GM12878 (cell line): ENCODE data around the gene CD9. TPM values are rescaled to one million over a fixed set of nuclear protein-coding genes. Genes with fewer than 3 reads are reported as not detected.
A peak's percentile ranks its signal among the peaks of the same experiment; 100 is the strongest.

ENCODE experiments used
- CHD2 ChIP-seq: IDR thresholded peaks from 2 replicates; pipeline ENCODE4 v1.6.1; 2011; ENCODE audit warnings: low read depth, low read length, improper control_type of control experiment, borderline replicate concordance
- EGR1 ChIP-seq, 2 experiments: IDR thresholded peaks; 1 replicate in 1 of 2; 2 replicates in 1 of 2; pipeline ENCODE4 v1.6.1; 2011 to 2012; ENCODE audit warnings: low read depth in 2 of 2, low read length in 2 of 2, borderline replicate concordance in 1 of 2, mild to moderate bottlenecking in 1 of 2, moderate library complexity in 1 of 2
- IKZF1 ChIP-seq: fragments of 450-650 bp; conservative IDR thresholded peaks from 2 replicates; pipeline ENCODE4 v1.6.1; 2017; ENCODE audit warnings: antibody characterized with exemption, mild to moderate bottlenecking
- KDM1A ChIP-seq: fragments of 200-600 bp; sonication (generic); IDR thresholded peaks from 2 replicates; pipeline ENCODE4 v1.6.1; 2016; ENCODE audit warnings: borderline replicate concordance
- LARP7 ChIP-seq: fragments of 450-650 bp; IDR thresholded peaks from 2 replicates; pipeline ENCODE4 v1.6.1; 2017; ENCODE audit warnings: mild to moderate bottlenecking
- NFIC ChIP-seq: IDR thresholded peaks from 2 replicates; pipeline ENCODE4 v1.6.1; 2012; ENCODE audit warnings: low read depth, mild to moderate bottlenecking, inconsistent platforms, low read length, moderate library complexity
- NR2C2 ChIP-seq: IDR thresholded peaks from 2 replicates; pipeline ENCODE4 v1.6.1; 2011; ENCODE audit warnings: borderline replicate concordance, low read depth; ENCODE audit not compliant: control insufficient read depth, insufficient read length
- POLR2AphosphoS2 ChIP-seq: IDR thresholded peaks from 2 replicates; pipeline ENCODE4 v1.6.1; 2011; ENCODE audit warnings: low read depth, mild to moderate bottlenecking, low read length, improper control_type of control experiment, moderate library complexity
- POU2F2 ChIP-seq: IDR thresholded peaks from 3 replicates; pipeline ENCODE4 v1.6.1; 2011; ENCODE audit warnings: low read depth, mild to moderate bottlenecking, low read length, borderline replicate concordance
- RELA ChIP-seq: fragments of 450-650 bp; IDR thresholded peaks from 2 replicates; pipeline ENCODE4 v1.8.0; 2014; ENCODE audit warnings: borderline replicate concordance; ENCODE audit not compliant: partially characterized antibody
- RFX5 ChIP-seq: IDR thresholded peaks from 2 replicates; pipeline ENCODE4 v1.6.1; 2011; ENCODE audit warnings: low read depth, low read length, improper control_type of control experiment
- SIN3A ChIP-seq: IDR thresholded peaks from 2 replicates; pipeline ENCODE4 v1.6.1; 2012; ENCODE audit warnings: low read depth, low read length, improper control_type of control experiment
- TCF7 ChIP-seq: IDR thresholded peaks from 2 replicates; pipeline ENCODE4 v1.6.1; 2014; ENCODE audit warnings: antibody characterized with exemption, borderline replicate concordance
- WRNIP1 ChIP-seq: IDR thresholded peaks from 2 replicates; pipeline ENCODE4 v1.6.1; 2011; ENCODE audit warnings: low read depth, low read length, improper control_type of control experiment, borderline replicate concordance
- polyA plus RNA-seq, 11 experiments: library from polyadenylated mRNA; depleted of rRNA in 4 of 11; unstranded in 6 of 11; stranded (reverse) in 5 of 11; fragments of >200 nt; fragmentation: Nextera tagmentation in 4 of 11; fragmentation: Illumina TruSeq in 1 of 11; extraction: Ambion mirVana in 4 of 11; extraction: Trizol in 1 of 11; gene quantifications; 1 replicate in 1 of 11; 2 replicates in 10 of 11; pipeline versions ENCODE4 v1.2.1 to v1.2.3, GENCODE V29; 2011 to 2016; ENCODE audit warnings: inconsistent platforms in 2 of 11, missing spikeins in 2 of 11, low read depth in 1 of 11
- total RNA-seq, 4 experiments: library from RNA; depleted of rRNA in 3 of 4; stranded (reverse); fragments of >200 nt in 3 of 4; fragmentation: Illumina TruSeq in 1 of 4; extraction: Trizol in 1 of 4; gene quantifications; 2 replicates each; pipeline versions ENCODE4 v1.2.1 to v1.2.3, GENCODE V29; 2013 to 2021
- TF ChIP-seq, protein P1 (sequence below): fragments of 450-650 bp; IDR thresholded peaks from 2 replicates; pipeline ENCODE4 v1.6.1; 2017; ENCODE audit warnings: mild to moderate bottlenecking, moderate library complexity
- TF ChIP-seq, protein P2 (sequence below): fragments of 450-650 bp; IDR thresholded peaks from 2 replicates; pipeline ENCODE4 v1.6.1; 2017; ENCODE audit warnings: mild to moderate bottlenecking, moderate library complexity
- TF ChIP-seq, protein P3 (sequence below), 3 experiments: IDR thresholded peaks in 2 of 3; conservative IDR thresholded peaks in 1 of 3; 2 replicates each; pipeline ENCODE4 v1.5.1; 2011; ENCODE audit warnings: low read depth in 3 of 3, low read length in 3 of 3, mild to moderate bottlenecking in 3 of 3, control low read depth in 2 of 3, moderate library complexity in 2 of 3, inconsistent platforms in 1 of 3, mixed read lengths in 1 of 3; ENCODE audit not compliant: control insufficient read depth in 2 of 3, insufficient read depth in 1 of 3; ENCODE audit errors: extremely low read depth in 1 of 3

The CD9 gene
- total and polyA plus RNA-seq, 10 of the 15 experiments (the other 5 are each of a cell fraction or from before 2014, with no cell fraction given): 4.8 to 29.9 (median 9.7) TPM

DNA sequence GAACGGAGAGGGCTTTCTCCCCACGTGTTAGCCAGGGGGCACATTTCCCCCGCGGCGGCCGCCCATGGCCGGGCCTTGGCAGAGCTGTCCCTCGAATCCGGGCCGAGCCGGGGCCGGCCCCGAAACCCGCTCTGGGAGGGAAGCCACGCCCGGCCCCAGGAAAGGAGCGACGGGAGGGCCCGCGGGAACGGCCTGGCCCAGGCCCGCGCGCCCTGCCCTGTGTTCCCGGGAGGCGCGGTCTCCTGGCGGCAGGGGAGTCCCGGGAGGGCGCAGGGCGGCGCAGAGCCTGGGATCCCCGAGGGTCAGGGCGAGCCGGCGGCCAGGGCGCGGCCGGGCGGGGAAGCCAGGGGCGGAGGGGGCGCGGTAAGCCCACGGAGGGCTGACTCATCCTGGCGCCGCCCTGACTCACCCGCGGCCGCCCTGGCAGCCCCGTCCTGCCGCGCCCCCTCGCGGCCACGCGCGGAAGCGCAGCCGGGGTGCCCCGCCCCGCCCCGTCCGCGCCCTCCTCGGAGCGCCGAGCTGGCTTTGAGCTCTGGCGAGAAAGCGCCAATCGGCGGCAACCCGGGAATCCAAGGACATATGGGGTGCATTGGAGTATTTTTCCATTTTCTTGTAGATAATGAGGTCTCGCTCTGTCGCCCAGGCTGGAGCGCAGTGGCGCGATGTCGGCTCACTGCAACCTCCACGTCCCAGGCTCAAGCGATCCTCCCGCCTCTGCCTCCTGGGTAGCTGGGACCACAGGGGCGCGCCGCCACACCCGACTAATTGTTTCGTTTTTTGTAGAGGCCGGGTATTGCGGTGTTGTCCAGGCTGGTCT lies 78.4 kb downstream of the CD9 start (continued):
- TF ChIP-seq POU2F2 (no peak), RFX5 (no peak), LARP7 (peak; percentile 88), IKZF1 (peak; percentile 88), POLR2AphosphoS2 (no peak), NFIC (no peak), EGR1 (IDR thresholded peaks at IDR 0.05; ENCODE audit: borderline replicate concordance in 1 of 2, low read depth in 2 of 2, low read length in 2 of 2) (peak in 1 of 2 experiments; percentile 38; a peak in 1 of 3 replicates), NR2C2 (no peak), WRNIP1 (no peak), RELA (peak; percentile 59), SIN3A (no peak), KDM1A (no peak), TCF7 (no peak), CHD2 (no peak)
- TF ChIP-seq, protein P1, sequence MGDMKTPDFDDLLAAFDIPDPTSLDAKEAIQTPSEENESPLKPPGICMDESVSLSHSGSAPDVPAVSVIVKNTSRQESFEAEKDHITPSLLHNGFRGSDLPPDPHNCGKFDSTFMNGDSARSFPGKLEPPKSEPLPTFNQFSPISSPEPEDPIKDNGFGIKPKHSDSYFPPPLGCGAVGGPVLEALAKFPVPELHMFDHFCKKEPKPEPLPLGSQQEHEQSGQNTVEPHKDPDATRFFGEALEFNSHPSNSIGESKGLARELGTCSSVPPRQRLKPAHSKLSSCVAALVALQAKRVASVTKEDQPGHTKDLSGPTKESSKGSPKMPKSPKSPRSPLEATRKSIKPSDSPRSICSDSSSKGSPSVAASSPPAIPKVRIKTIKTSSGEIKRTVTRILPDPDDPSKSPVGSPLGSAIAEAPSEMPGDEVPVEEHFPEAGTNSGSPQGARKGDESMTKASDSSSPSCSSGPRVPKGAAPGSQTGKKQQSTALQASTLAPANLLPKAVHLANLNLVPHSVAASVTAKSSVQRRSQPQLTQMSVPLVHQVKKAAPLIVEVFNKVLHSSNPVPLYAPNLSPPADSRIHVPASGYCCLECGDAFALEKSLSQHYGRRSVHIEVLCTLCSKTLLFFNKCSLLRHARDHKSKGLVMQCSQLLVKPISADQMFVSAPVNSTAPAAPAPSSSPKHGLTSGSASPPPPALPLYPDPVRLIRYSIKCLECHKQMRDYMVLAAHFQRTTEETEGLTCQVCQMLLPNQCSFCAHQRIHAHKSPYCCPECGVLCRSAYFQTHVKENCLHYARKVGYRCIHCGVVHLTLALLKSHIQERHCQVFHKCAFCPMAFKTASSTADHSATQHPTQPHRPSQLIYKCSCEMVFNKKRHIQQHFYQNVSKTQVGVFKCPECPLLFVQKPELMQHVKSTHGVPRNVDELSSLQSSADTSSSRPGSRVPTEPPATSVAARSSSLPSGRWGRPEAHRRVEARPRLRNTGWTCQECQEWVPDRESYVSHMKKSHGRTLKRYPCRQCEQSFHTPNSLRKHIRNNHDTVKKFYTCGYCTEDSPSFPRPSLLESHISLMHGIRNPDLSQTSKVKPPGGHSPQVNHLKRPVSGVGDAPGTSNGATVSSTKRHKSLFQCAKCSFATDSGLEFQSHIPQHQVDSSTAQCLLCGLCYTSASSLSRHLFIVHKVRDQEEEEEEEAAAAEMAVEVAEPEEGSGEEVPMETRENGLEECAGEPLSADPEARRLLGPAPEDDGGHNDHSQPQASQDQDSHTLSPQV: 0 out of 2 replicates have a peak, but pooled peaks have one; percentile 70
- TF ChIP-seq, protein P2, sequence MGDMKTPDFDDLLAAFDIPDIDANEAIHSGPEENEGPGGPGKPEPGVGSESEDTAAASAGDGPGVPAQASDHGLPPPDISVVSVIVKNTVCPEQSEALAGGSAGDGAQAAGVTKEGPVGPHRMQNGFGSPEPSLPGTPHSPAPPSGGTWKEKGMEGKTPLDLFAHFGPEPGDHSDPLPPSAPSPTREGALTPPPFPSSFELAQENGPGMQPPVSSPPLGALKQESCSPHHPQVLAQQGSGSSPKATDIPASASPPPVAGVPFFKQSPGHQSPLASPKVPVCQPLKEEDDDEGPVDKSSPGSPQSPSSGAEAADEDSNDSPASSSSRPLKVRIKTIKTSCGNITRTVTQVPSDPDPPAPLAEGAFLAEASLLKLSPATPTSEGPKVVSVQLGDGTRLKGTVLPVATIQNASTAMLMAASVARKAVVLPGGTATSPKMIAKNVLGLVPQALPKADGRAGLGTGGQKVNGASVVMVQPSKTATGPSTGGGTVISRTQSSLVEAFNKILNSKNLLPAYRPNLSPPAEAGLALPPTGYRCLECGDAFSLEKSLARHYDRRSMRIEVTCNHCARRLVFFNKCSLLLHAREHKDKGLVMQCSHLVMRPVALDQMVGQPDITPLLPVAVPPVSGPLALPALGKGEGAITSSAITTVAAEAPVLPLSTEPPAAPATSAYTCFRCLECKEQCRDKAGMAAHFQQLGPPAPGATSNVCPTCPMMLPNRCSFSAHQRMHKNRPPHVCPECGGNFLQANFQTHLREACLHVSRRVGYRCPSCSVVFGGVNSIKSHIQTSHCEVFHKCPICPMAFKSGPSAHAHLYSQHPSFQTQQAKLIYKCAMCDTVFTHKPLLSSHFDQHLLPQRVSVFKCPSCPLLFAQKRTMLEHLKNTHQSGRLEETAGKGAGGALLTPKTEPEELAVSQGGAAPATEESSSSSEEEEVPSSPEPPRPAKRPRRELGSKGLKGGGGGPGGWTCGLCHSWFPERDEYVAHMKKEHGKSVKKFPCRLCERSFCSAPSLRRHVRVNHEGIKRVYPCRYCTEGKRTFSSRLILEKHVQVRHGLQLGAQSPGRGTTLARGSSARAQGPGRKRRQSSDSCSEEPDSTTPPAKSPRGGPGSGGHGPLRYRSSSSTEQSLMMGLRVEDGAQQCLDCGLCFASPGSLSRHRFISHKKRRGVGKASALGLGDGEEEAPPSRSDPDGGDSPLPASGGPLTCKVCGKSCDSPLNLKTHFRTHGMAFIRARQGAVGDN: peak; percentile 51; the same call in 1 of the 2 replicates
- TF ChIP-seq, protein P3, sequence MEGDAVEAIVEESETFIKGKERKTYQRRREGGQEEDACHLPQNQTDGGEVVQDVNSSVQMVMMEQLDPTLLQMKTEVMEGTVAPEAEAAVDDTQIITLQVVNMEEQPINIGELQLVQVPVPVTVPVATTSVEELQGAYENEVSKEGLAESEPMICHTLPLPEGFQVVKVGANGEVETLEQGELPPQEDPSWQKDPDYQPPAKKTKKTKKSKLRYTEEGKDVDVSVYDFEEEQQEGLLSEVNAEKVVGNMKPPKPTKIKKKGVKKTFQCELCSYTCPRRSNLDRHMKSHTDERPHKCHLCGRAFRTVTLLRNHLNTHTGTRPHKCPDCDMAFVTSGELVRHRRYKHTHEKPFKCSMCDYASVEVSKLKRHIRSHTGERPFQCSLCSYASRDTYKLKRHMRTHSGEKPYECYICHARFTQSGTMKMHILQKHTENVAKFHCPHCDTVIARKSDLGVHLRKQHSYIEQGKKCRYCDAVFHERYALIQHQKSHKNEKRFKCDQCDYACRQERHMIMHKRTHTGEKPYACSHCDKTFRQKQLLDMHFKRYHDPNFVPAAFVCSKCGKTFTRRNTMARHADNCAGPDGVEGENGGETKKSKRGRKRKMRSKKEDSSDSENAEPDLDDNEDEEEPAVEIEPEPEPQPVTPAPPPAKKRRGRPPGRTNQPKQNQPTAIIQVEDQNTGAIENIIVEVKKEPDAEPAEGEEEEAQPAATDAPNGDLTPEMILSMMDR (IDR thresholded peaks at IDR 0.05 in 2 of 3, conservative IDR thresholded peaks at IDR 0.05 in 1 of 3; ENCODE audit: control insufficient read depth in 2 of 3, extremely low read depth in 1 of 3, insufficient read depth in 1 of 3, low read depth in 3 of 3, low read length in 3 of 3): peak; percentile 66 to 83 (median 78); a peak in 5 of 6 replicates
- TF ChIP-seq, all 136 proteins: peak for 25
